Uterus (tissue), 4 donors: ENCODE measurements around the gene BCOR. TPM values are rescaled to one million over a fixed set of nuclear protein-coding genes. Genes with fewer than 3 reads are reported as not detected.

ENCODE experiments used
- DNase-seq, 2 donors: peaks; one replicate each; pipeline ENCODE4 v3.0.0-alpha.2; 2019 to 2020
- H3K27ac ChIP-seq, 2 donors: fragments of 200-600 bp; sonication (generic); 1 replicate in 1 of 2; 2 replicates in 1 of 2; pipeline ENCODE4 v1.5.1; 2016 to 2018
- H3K27me3 ChIP-seq, 2 donors: fragments of 200-600 bp; sonication (generic); one replicate each; pipeline ENCODE4 v1.5.1; 2018 to 2019; ENCODE audit warnings: control low read depth in 1 of 2
- H3K36me3 ChIP-seq, 2 donors: fragments of 200-600 bp; sonication (generic); one replicate each; pipeline ENCODE4 v1.5.1; 2019; ENCODE audit warnings: control low read depth in 1 of 2
- H3K4me1 ChIP-seq, 2 donors: fragments of 200-600 bp; sonication (generic); one replicate each; pipeline ENCODE4 v1.5.1; 2018 to 2019; ENCODE audit warnings: control low read depth in 1 of 2
- H3K4me3 ChIP-seq, 2 donors: fragments of 200-600 bp; sonication (generic); 1 replicate in 1 of 2; 2 replicates in 1 of 2; pipeline ENCODE4 v1.5.1; 2018 to 2019; ENCODE audit warnings: mild to moderate bottlenecking in 1 of 2
- H3K9me3 ChIP-seq, 2 donors: fragments of 200-600 bp; sonication (generic); one replicate each; pipeline ENCODE4 v1.5.1; 2019; ENCODE audit warnings: control low read depth in 1 of 2
- CTCF ChIP-seq, 4 experiments: fragments of 200-600 bp in 2 of 4; fragments of 450-650 bp in 2 of 4; sonication (generic) in 2 of 4; IDR thresholded peaks; one replicate each; pipeline ENCODE4 v1.5.1; 2016 to 2019; ENCODE audit warnings: antibody characterized with exemption in 4 of 4, mild to moderate bottlenecking in 2 of 4, moderate library complexity in 1 of 4
- POLR2A ChIP-seq, 2 donors: fragments of 450-650 bp; IDR thresholded peaks; one replicate each; pipeline ENCODE4 v1.6.1; 2016; ENCODE audit warnings: antibody characterized with exemption in 2 of 2, mild to moderate bottlenecking in 1 of 2, moderate library complexity in 1 of 2
- intact Hi-C: fragments of 100-400 bp; cut with DNase I; formaldehyde crosslinking; loops from one replicate; pipeline ENCODE4 v1.15.1; 2023; ENCODE audit warnings: low total_unique reads
- total RNA-seq, 4 donors: library from RNA; depleted of rRNA in 3 of 4; stranded (reverse); fragments of >200 nt in 3 of 4; gene quantifications; one replicate each; pipeline versions ENCODE4 v1.1.0 to v1.2.4, GENCODE V29; 2014 to 2023
- donor health status: DM: yes; HTN: yes; CAD: no.

BCOR gene
- total RNA-seq, 4 donors from 2014 or later: 10.0 to 42.4 (median 26.4) TPM

- Histone ChIP-seq H3K9me3 (no peaks in the 10 kb centered on the region), H3K4me1 (no peaks in the 10 kb centered on the region), H3K27ac (no peak overlapping the region), H3K27me3 (no peaks in the 10 kb centered on the region), H3K4me3 (no peak overlapping the region), H3K36me3 (no peaks in the 10 kb centered on the region)
- TF ChIP-seq POLR2A (IDR thresholded peaks at IDR 0.05): no peak
- no peak for TF ChIP-seq CTCF (IDR thresholded peaks at IDR 0.05)
- DNase-seq: no peak
- intact Hi-C loops: no loop called here
Observed at GRCh38 chrX:40030205-40030604, 67.6 kb downstream of the BCOR start.

GRCh38 chrX:40022421-40022820 lies 75.3 kb downstream of the BCOR start:
- no peaks in the 10 kb centered on the region for H3K9me3 ChIP-seq
- H3K4me1 ChIP-seq: no peaks in the 10 kb centered on the region
- H3K36me3 ChIP-seq: no peaks in the 10 kb centered on the region
- no peak for DNase-seq
- no peak overlapping the region for H3K27ac ChIP-seq
- H3K4me3 ChIP-seq: no peak overlapping the region
- H3K27me3 ChIP-seq: no peaks in the 10 kb centered on the region
- intact Hi-C loops: no loop called here
- TF ChIP-seq POLR2A (IDR thresholded peaks at IDR 0.05): no peak
- no peak for TF ChIP-seq CTCF (IDR thresholded peaks at IDR 0.05)

- H3K9me3 ChIP-seq: no peaks in the 10 kb centered on the region
- no peaks in the 10 kb centered on the region for H3K4me1 ChIP-seq
- no peak for DNase-seq
- H3K27me3 ChIP-seq: no peaks in the 10 kb centered on the region
- intact Hi-C loops: no loop called here
- H3K27ac ChIP-seq: no peak overlapping the region
- H3K4me3 ChIP-seq: no peak overlapping the region
- TF ChIP-seq CTCF (IDR thresholded peaks at IDR 0.05) (no peak), POLR2A (IDR thresholded peaks at IDR 0.05) (no peak)
- H3K36me3 ChIP-seq: no peaks in the 10 kb centered on the region
Observed at GRCh38 chrX:40021647-40022046, 76.1 kb downstream of the BCOR start.

GRCh38 chrX:40019541-40019940 lies 78.2 kb downstream of the BCOR start:
- no peaks in the 10 kb centered on the region for H3K9me3 ChIP-seq

GRCh38 chrX:40018041-40018440 lies 79.7 kb downstream of the BCOR start:
- TF ChIP-seq POLR2A (IDR thresholded peaks at IDR 0.05) (no peak), CTCF (IDR thresholded peaks at IDR 0.05) (no peak)
- intact Hi-C loops: loop anchor here (10.0 kb wide), 2 partner anchors 87 to 247 kb away; no protein-coding TSS in a partner anchor

More at GRCh38 chrX:40019541-40019940, 78.2 kb downstream of the BCOR start:
- DNase-seq: no peak
- Histone ChIP-seq H3K36me3 (no peaks in the 10 kb centered on the region), H3K4me1 (no peaks in the 10 kb centered on the region), H3K4me3 (no peak overlapping the region), H3K27me3 (no peaks in the 10 kb centered on the region), H3K27ac (no peak overlapping the region)
- no peak for TF ChIP-seq CTCF (IDR thresholded peaks at IDR 0.05)
- no peak for TF ChIP-seq POLR2A (IDR thresholded peaks at IDR 0.05)
- intact Hi-C loops: loop anchor here (10.0 kb wide), 2 partner anchors 85 to 245 kb away; no protein-coding TSS in a partner anchor

More at GRCh38 chrX:40018041-40018440, 79.7 kb downstream of the BCOR start:
- no peak overlapping the region for H3K4me3 ChIP-seq
- H3K9me3 ChIP-seq: no peaks in the 10 kb centered on the region
- DNase-seq: no peak
- H3K36me3 ChIP-seq: no peaks in the 10 kb centered on the region
- H3K27ac ChIP-seq: no peak overlapping the region
- H3K4me1 ChIP-seq: no peaks in the 10 kb centered on the region
- no peaks in the 10 kb centered on the region for H3K27me3 ChIP-seq
